Measurements from ENCODE around the gene AFTPH.

The AFTPH gene

GRCh38 chr2:64593035-64593655, 69.0 kb downstream of the AFTPH start:
- no peak for FAIRE-seq

- FAIRE-seq: no peak
Measured at GRCh38 chr2:64594226-64594989, 70.3 kb downstream of the AFTPH start.

GRCh38 chr2:64595397-64596176, 71.5 kb downstream of the AFTPH start:
- FAIRE-seq: peak; percentile 8

- FAIRE-seq: no peak
Measured at GRCh38 chr2:64598226-64598625, 74.1 kb downstream of the AFTPH start.

- no peak for FAIRE-seq
Measured at GRCh38 chr2:64599469-64599868, 75.3 kb downstream of the AFTPH start.

GRCh38 chr2:64601034-64601754, 77.1 kb downstream of the AFTPH start:
- no peak for FAIRE-seq

- no peak for FAIRE-seq
Measured at GRCh38 chr2:64601785-64602391, 77.8 kb downstream of the AFTPH start.

GRCh38 chr2:64602436-64602835, 78.3 kb downstream of the AFTPH start:
- no peak for FAIRE-seq

- no peak for FAIRE-seq
Measured at GRCh38 chr2:64604155-64604554, 80.0 kb downstream of the AFTPH start.

- FAIRE-seq: no peak
Measured at GRCh38 chr2:64605026-64605471, 80.9 kb downstream of the AFTPH start.

- no peak for FAIRE-seq
Measured at GRCh38 chr2:64605991-64606478, 81.9 kb downstream of the AFTPH start.

- no peak for FAIRE-seq
Measured at GRCh38 chr2:64606479-64607363, 82.6 kb downstream of the AFTPH start.

- FAIRE-seq: no peak
Measured at GRCh38 chr2:64607381-64608304, 83.5 kb downstream of the AFTPH start.

- no peak for FAIRE-seq
Measured at GRCh38 chr2:64608867-64609226, 84.7 kb downstream of the AFTPH start.

GRCh38 chr2:64609227-64609941, 85.3 kb downstream of the AFTPH start:
- FAIRE-seq: no peak

GRCh38 chr2:64609942-64610281, 85.8 kb downstream of the AFTPH start:
- FAIRE-seq: no peak

GRCh38 chr2:64610316-64610855, 86.3 kb downstream of the AFTPH start:
- no peak for FAIRE-seq

- no peak for FAIRE-seq
Measured at GRCh38 chr2:64612575-64613195, 88.6 kb downstream of the AFTPH start.

GRCh38 chr2:64613276-64613675, 89.1 kb downstream of the AFTPH start:
- no peak for FAIRE-seq
